Muscle layer of duodenum (tissue), 2 donors: Measurements from ENCODE around the gene DYSF.
"Not testable (repeated sequence)": the region's sequence is repeated elsewhere in the genome, so short reads cannot be mapped to it uniquely, and the experiment has no call there.

Experiments
- H3K27ac ChIP-seq: one replicate; pipeline ENCODE4 v1.7.0; 2013; ENCODE audit warnings: mild to moderate bottlenecking, low read length
- H3K27me3 ChIP-seq: one replicate; pipeline ENCODE4 v1.7.0; 2013; ENCODE audit warnings: low read depth, mild to moderate bottlenecking, control low read depth, low read length
- H3K36me3 ChIP-seq, 2 donors: one replicate each; pipeline ENCODE4 v1.7.0; 2013; ENCODE audit warnings: low read length in 2 of 2, control low read depth in 1 of 2, mild to moderate bottlenecking in 1 of 2; ENCODE audit not compliant: insufficient read depth in 2 of 2, control insufficient read depth in 1 of 2
- H3K4me1 ChIP-seq, 2 donors: one replicate each; pipeline ENCODE4 v1.7.0; 2013; ENCODE audit warnings: low read length in 2 of 2, mild to moderate bottlenecking in 2 of 2, control low read depth in 1 of 2, moderate library complexity in 1 of 2; ENCODE audit not compliant: insufficient read depth in 2 of 2, control insufficient read depth in 1 of 2
- H3K4me3 ChIP-seq, 2 donors: one replicate each; pipeline ENCODE4 v1.7.0; 2013; ENCODE audit warnings: low read length in 2 of 2, low read depth in 1 of 2, mild to moderate bottlenecking in 1 of 2
- H3K9me3 ChIP-seq, 2 donors: one replicate each; pipeline ENCODE4 v1.7.0; 2013; ENCODE audit warnings: low read length in 2 of 2, control low read depth in 1 of 2, mild to moderate bottlenecking in 1 of 2; ENCODE audit not compliant: control insufficient read depth in 1 of 2
- donor health status: healthy.

The DYSF gene

DNA sequence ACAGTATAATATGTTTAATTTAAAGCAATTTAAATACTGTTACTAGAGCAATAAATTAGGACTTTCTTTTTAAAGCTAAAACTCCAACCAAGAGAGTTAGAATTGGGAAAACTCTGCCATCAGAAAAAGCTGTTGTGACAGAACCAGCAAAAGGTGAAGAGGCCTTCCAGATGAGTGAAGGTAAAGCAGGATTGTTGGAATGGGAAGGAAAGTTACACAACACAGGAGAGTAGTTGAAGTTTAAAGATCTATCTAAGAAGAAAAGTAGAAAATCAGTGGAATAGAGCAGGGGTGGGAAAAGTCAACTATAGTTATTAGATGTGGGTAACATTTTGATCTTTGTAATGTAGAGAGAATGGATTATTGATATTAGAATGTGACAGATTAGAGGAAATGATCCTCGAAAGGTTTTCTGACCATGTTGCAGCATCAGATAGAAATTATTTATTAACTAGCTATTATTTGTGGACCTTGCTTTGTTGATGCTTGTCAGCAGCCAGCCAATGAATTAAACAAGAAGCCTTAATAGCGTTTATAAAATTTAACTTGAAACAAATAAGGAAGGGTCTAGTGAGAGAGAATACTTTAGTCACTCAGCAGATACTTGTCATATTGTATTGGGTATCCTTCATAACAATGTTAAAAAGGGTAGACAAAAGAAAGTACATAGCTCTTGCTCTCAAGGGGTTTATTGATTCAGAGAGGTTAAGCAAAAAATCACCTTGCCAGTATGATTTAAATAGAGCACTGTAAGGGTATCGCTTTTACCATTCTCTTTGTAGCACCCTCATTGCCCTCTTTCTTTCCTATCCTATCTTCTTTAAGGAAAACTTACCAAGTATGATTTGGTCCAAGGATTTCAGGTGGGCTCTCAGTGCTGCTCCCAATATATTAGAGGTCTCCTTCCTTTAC, 24.6 kb upstream of the DYSF start:
- H3K9me3 ChIP-seq: no peaks in the 10 kb centered on the region
- no peaks in the 10 kb centered on the region for H3K4me1 ChIP-seq
- H3K27me3 ChIP-seq: no peaks in the 10 kb centered on the region
- H3K27ac ChIP-seq: no peak overlapping the region
- H3K36me3 ChIP-seq: peaks cover 56 to 60% of the 10 kb centered on the region in 2 donors
- no peak overlapping the region for H3K4me3 ChIP-seq

DNA sequence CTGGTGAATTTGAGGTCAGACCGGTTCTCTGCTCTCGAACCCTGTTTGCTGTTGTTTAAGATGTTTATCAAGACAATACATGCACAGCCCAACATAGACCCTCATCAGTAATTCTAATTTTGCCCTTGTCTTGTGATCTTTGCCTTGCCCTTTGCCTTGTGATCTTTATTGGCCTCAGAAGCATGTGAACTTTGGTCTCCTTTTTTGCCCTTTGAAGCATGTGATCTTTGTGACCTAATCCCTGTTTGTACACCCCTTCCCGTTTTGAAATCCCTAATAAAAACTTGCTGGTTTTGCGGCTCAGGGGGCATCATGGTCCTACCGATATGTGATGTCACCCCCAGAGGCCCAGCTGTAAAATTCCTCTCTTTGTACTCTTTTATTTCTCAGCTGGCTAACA, 8.2 kb upstream of the DYSF start:
- not testable (repeated sequence) for H3K9me3 ChIP-seq, H3K27me3 ChIP-seq, H3K27ac ChIP-seq, H3K4me1 ChIP-seq, H3K36me3 ChIP-seq, H3K4me3 ChIP-seq

- peaks cover 0 to 4% of the 10 kb centered on the region in 2 donors for H3K36me3 ChIP-seq
- H3K4me1 ChIP-seq: no peaks in the 10 kb centered on the region
- no peak overlapping the region for H3K27ac ChIP-seq
- H3K4me3 ChIP-seq: no peak overlapping the region
- H3K27me3 ChIP-seq: no peaks in the 10 kb centered on the region
- no peaks in the 10 kb centered on the region for H3K9me3 ChIP-seq
Measured at GRCh38 chr2:71446505-71446904, 6.9 kb upstream of the DYSF start.

- Histone ChIP-seq H3K36me3 (no peaks in the 10 kb centered on the region), H3K9me3 (no peaks in the 10 kb centered on the region), H3K27ac (no peak overlapping the region), H3K27me3 (no peaks in the 10 kb centered on the region), H3K4me1 (peaks cover 2 to 16% of the 10 kb centered on the region in 2 donors), H3K4me3 (no peak overlapping the region)
Measured at GRCh38 chr2:71449343-71449742, 4.0 kb upstream of the DYSF start.

GRCh38 chr2:71451705-71452104, 1.7 kb upstream of the DYSF start:
- Histone ChIP-seq H3K4me1 (peaks cover 7 to 40% of the 10 kb centered on the region in 2 donors), H3K27ac (no peak overlapping the region), H3K9me3 (no peaks in the 10 kb centered on the region), H3K27me3 (no peaks in the 10 kb centered on the region), H3K36me3 (no peaks in the 10 kb centered on the region), H3K4me3 (no peak overlapping the region)

DNA sequence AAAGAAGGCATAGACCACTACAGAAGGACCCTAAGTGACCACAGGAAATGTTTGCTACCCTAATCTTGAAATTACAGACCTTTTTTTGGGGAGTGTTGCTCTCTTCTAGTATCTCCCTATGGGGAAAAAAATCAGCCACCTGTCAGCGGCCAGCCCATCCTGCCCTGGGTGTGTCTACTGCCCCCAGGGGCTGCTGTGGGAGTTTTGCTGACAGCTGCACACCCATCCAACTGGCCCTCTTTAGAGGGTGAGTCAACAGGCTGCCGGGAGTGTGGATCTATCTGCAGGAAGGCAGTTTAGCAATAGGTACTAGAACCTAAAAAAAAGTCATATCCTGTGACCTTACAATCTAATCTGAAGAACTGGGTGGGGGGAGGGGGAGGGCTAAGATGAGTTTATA, 796 bp upstream of the DYSF start:
- Histone ChIP-seq H3K36me3 (no peaks in the 10 kb centered on the region), H3K27me3 (no peaks in the 10 kb centered on the region), H3K9me3 (no peaks in the 10 kb centered on the region), H3K4me1 (peaks cover 7 to 49% of the 10 kb centered on the region in 2 donors), H3K27ac (no peak overlapping the region), H3K4me3 (peak overlapping the region in 1 of 2 donors; percentile 65)

DNA sequence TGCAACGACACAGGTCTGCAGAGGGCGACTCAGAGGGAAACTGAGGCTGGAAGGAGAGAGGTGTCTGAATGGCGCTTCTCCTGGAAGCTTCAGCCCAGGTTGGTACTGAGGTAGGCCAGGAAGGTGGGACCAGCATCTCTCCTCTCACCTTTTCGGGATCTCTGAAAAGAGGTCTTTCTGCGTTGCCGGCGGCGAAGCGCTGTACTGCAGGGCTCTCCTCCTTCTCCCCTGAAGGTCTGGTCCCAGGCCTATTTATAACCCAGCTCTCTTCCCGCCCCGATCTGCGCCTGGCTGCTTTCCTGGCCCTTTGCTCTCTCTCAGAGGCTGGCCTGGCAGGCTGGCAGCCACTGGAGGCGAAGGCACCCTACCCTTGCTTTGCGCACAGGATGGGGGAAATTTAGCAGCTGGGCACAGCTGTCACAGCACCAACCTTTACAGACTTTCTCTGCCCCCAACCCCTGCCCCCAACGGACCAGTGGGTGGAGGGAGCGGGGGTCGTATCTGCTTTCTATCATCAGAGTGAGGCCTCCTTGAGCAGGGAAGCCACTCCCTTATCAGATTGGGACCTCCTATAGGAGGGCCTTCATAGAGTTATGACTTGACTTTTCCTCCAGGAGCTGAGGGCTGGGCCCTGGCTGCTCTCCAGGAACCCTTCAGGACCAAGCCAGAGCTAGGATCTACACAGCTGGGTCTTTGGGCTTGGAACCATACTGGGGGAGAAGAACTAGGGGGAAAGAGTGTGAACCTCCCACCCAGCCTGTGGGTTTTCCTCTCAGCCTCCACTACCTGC, 1.1 kb downstream of the DYSF start:
- H3K36me3 ChIP-seq: no peaks in the 10 kb centered on the region
- H3K27me3 ChIP-seq: no peaks in the 10 kb centered on the region
- H3K27ac ChIP-seq: peak overlapping the region; percentile 39
- H3K4me1 ChIP-seq: peaks cover 15 to 64% of the 10 kb centered on the region in 2 donors
- no peaks in the 10 kb centered on the region for H3K9me3 ChIP-seq
- peak overlapping the region; percentile 63 to 65 for H3K4me3 ChIP-seq

GRCh38 chr2:71455011-71455740, 1.8 kb downstream of the DYSF start:
- H3K27ac ChIP-seq: no peak overlapping the region
- H3K36me3 ChIP-seq: no peaks in the 10 kb centered on the region
- peaks cover 15 to 64% of the 10 kb centered on the region in 2 donors for H3K4me1 ChIP-seq
- H3K4me3 ChIP-seq: peak overlapping the region; percentile 2 to 65
- no peaks in the 10 kb centered on the region for H3K27me3 ChIP-seq
- H3K9me3 ChIP-seq: no peaks in the 10 kb centered on the region

DNA sequence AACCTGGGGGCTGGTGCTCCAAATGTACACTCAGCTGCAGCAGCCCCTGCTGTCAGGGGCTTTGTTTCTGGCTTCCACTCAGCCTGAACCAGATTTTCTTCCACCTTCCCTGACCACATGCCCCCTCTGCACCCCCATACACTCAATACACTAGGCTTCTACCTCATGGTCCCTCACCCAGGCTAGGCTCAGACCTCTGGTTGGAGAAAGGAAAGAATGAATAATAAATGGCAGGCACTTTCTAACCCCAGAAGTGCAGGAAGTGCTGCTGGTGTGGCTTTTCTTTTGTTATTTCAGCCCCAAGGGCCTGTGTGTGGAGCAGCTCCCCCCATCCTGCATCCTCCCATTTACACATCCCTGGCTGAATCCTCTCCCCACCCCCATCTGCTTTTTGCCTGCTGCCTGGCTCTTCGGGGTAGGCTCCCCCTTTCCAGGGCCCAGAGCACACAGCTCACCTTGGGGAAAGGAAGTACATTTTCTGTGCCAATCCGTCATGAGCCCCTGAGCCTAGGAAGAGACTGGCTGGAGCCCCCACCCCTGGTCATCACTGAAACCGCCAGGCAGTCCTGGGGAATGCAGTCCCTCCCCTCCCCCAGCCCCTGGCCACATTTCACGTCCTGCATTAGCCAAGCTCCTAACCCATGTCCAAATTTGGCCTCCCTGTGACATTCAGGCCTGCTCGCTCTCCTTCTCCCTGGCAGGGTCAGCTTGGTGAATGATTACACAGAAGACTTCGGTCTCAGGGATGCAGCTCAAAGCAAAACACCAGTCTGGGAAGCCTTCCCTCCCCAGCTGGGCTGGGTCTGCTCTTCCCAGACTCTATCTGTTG, 2.6 kb downstream of the DYSF start:
- Histone ChIP-seq H3K4me1 (peaks cover 15 to 64% of the 10 kb centered on the region in 2 donors), H3K27ac (peak overlapping the region; percentile 49), H3K4me3 (peak overlapping the region in 1 of 2 donors; percentile 65), H3K27me3 (no peaks in the 10 kb centered on the region), H3K36me3 (no peaks in the 10 kb centered on the region), H3K9me3 (no peaks in the 10 kb centered on the region)

DNA sequence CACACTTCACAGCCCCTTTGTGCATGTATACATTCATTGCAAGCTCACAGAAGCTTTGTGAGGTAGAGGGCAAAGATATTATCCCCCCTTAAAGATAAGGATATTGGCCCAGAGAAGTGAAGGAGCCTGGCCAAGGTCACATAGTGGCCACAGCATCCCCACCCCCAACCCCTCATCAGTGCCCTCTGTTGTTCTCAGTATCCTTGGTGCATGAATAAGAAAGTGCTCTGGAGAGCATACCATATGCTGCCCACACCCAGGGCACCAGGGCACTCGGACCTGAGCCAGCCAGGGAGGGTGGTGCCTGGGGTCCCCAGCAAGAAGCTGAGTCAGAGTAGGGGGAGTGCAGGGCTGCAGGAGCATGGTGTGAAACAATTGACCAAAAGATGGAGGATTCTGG, 3.3 kb downstream of the DYSF start:
- H3K4me1 ChIP-seq: peaks cover 15 to 64% of the 10 kb centered on the region in 2 donors
- H3K27ac ChIP-seq: peak overlapping the region; percentile 27
- H3K36me3 ChIP-seq: no peaks in the 10 kb centered on the region
- H3K4me3 ChIP-seq: no peak overlapping the region
- no peaks in the 10 kb centered on the region for H3K9me3 ChIP-seq
- H3K27me3 ChIP-seq: no peaks in the 10 kb centered on the region
